Tibial artery (tissue), 4 donors: Measurements from ENCODE around the gene CARNS1.

ENCODE experiments used
- DNase-seq, 2 donors: peaks; one replicate each; pipeline ENCODE4 v3.0.0-alpha.2; 2019
- H3K27ac ChIP-seq, 2 donors: fragments of 200-600 bp; sonication (generic) in 1 of 2; 1 replicate in 1 of 2; 2 replicates in 1 of 2; pipeline ENCODE4 v1.5.1; 2018 to 2019; ENCODE audit warnings: mild to moderate bottlenecking in 1 of 2
- H3K27me3 ChIP-seq, 2 donors: fragments of 200-600 bp; sonication (generic) in 1 of 2; one replicate each; pipeline versions ENCODE4 v1.5.1 to v1.6.0; 2016 to 2019
- H3K36me3 ChIP-seq, 3 donors: fragments of 200-600 bp; sonication (generic) in 2 of 3; one replicate each; pipeline ENCODE4 v1.5.1; 2016 to 2019; ENCODE audit warnings: mild to moderate bottlenecking in 2 of 3
- H3K4me1 ChIP-seq, 4 donors: fragments of 200-600 bp; sonication (generic) in 2 of 4; 1 replicate in 3 of 4; 2 replicates in 1 of 4; pipeline ENCODE4 v1.5.1; 2016 to 2019
- H3K4me3 ChIP-seq, 2 donors: fragments of 200-600 bp; sonication (generic) in 1 of 2; 1 replicate in 1 of 2; 2 replicates in 1 of 2; pipeline ENCODE4 v1.5.1; 2018 to 2019; ENCODE audit warnings: mild to moderate bottlenecking in 2 of 2
- H3K9me3 ChIP-seq, 3 donors: fragments of 200-600 bp; sonication (generic) in 1 of 3; one replicate each; pipeline ENCODE4 v1.5.1; 2016 to 2019
- intact Hi-C: fragments of 100-400 bp; cut with DNase I; formaldehyde crosslinking; loops from one replicate; pipeline ENCODE4 v1.15.0; 2023; ENCODE audit warnings: low total_unique reads
- TF ChIP-seq, protein P1 (sequence below), 2 experiments: fragments of 200-600 bp in 1 of 2; fragments of 450-650 bp in 1 of 2; IDR thresholded peaks; one replicate each; pipeline ENCODE4 v1.5.1; 2017 to 2019; ENCODE audit warnings: antibody characterized with exemption in 2 of 2, mild to moderate bottlenecking in 1 of 2, moderate library complexity in 1 of 2

The CARNS1 gene

GRCh38 chr11:67439321-67440228, 24.1 kb downstream of the CARNS1 start:
- Histone ChIP-seq H3K4me3 (no peak overlapping the region), H3K27ac (peak overlapping the region; percentile 51 to 64)
- intact Hi-C loops: no loop called here

GRCh38 chr11:67440229-67441097, 25.0 kb downstream of the CARNS1 start:
- Histone ChIP-seq H3K36me3 (peaks cover 0 to 68% (median 47%) of the 10 kb centered on the region in 3 donors), H3K9me3 (no peaks in the 10 kb centered on the region), H3K4me1 (peaks cover 0 to 69% (median 39%) of the 10 kb centered on the region in 4 donors), H3K4me3 (no peak overlapping the region), H3K27ac (peak overlapping the region; percentile 51 to 64), H3K27me3 (no peaks in the 10 kb centered on the region)
- TF ChIP-seq, protein P1, sequence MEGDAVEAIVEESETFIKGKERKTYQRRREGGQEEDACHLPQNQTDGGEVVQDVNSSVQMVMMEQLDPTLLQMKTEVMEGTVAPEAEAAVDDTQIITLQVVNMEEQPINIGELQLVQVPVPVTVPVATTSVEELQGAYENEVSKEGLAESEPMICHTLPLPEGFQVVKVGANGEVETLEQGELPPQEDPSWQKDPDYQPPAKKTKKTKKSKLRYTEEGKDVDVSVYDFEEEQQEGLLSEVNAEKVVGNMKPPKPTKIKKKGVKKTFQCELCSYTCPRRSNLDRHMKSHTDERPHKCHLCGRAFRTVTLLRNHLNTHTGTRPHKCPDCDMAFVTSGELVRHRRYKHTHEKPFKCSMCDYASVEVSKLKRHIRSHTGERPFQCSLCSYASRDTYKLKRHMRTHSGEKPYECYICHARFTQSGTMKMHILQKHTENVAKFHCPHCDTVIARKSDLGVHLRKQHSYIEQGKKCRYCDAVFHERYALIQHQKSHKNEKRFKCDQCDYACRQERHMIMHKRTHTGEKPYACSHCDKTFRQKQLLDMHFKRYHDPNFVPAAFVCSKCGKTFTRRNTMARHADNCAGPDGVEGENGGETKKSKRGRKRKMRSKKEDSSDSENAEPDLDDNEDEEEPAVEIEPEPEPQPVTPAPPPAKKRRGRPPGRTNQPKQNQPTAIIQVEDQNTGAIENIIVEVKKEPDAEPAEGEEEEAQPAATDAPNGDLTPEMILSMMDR (IDR thresholded peaks at IDR 0.05): no peak
- no peak for DNase-seq
- intact Hi-C loops: no loop called here

More at GRCh38 chr11:67439321-67440228, 24.1 kb downstream of the CARNS1 start:
- Histone ChIP-seq H3K4me1 (peaks cover 0 to 68% (median 40%) of the 10 kb centered on the region in 4 donors), H3K9me3 (no peaks in the 10 kb centered on the region), H3K36me3 (peaks cover 0 to 77% (median 55%) of the 10 kb centered on the region in 3 donors), H3K27me3 (no peaks in the 10 kb centered on the region)
- TF ChIP-seq, protein P1 (IDR thresholded peaks at IDR 0.05): no peak
- DNase-seq: peak in 1 of 2 donors; percentile 84

DNA sequence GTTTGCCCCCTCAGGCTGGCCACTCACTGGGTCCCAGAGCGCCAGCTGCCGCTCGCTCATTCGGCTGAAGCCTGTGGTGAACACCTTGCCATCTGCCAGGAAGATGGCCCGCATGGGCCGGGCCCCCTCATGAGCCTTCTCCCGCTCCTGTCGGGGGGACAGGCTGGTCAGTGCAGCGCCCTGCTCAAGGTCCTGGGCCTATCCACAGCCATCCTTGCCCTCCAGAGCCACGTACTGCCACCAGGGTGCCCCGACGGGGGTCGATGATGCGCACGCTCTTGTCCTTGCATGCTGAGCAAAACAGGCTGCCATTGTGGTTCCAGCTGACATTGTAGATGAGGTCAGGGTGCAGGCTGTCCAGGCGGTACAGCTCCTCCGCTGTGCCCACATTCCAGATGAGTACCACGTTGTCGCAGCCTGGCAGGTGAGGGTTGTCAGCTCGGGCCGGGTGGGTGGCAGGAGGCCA, 25.7 kb downstream of the CARNS1 start:
- Histone ChIP-seq H3K9me3 (no peaks in the 10 kb centered on the region), H3K27me3 (no peaks in the 10 kb centered on the region), H3K4me1 (peaks cover 0 to 63% (median 34%) of the 10 kb centered on the region in 4 donors), H3K27ac (no peak overlapping the region), H3K4me3 (no peak overlapping the region), H3K36me3 (peaks cover 0 to 61% (median 40%) of the 10 kb centered on the region in 3 donors)
- TF ChIP-seq, protein P1 (IDR thresholded peaks at IDR 0.05): no peak
- no peak for DNase-seq
- intact Hi-C loops: no loop called here

DNA sequence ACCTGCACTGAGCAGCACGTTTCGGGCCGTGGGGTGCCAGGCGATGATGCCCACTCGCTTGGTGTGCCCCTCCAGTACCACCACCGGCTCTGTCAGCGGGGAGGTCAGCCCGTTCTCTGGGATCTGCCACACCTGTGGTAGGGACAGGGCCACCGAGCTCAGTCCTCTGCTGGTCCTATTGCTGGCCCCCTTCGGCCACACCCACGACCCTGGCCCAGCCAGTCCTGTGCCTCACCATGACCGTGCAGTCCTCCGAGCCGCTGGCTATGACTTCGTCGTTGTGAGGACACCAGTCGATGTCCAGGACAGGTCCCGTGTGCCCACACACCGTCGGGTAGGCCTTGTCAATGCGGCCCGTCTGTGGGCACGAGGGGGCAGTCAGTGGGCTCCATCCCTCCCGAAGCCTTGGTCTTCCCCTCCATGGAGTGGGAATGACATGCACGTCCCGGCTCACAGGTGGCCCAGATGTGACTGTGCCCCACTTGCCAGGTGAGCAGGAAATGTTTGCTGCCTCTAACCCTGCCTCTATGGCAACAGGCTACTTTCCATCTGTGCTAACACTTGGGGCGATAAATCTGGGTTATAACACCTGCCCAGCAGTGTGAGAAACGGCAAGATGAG, 26.4 kb downstream of the CARNS1 start:
- TF ChIP-seq, protein P1 (IDR thresholded peaks at IDR 0.05): no peak
- Histone ChIP-seq H3K4me3 (no peak overlapping the region), H3K27me3 (no peaks in the 10 kb centered on the region), H3K27ac (peak overlapping the region; percentile 96 to 98), H3K36me3 (peaks cover 0 to 54% (median 38%) of the 10 kb centered on the region in 3 donors), H3K9me3 (no peaks in the 10 kb centered on the region), H3K4me1 (peaks cover 0 to 56% (median 30%) of the 10 kb centered on the region in 4 donors)
- intact Hi-C loops: loop anchor here (2.0 kb wide), 1 partner anchor 23 kb away; no protein-coding TSS in a partner anchor
- peak in 1 of 2 donors; percentile 68 for DNase-seq
